Middle frontal gyrus (tissue), 1 donor: ENCODE measurements around the gene STAC2.

Experiments used
- DNase-seq: peaks from one replicate; pipeline ENCODE4 v3.0.0-alpha.2; 2015; ENCODE audit warnings: low spot score; ENCODE audit errors: extremely low spot score

The STAC2 gene

GRCh38 chr17:39165841-39166349 is 59.9 kb downstream of the STAC2 start, which contains the start of gene ARL5C:
Gene ARL5C, minus strand, starts transcription at chr17:39166161. Its CDS starts 401 bp downstream, at chr17:39165760.
- no peak for DNase-seq

GRCh38 chr17:39165178-39165840 is 60.4 kb downstream of the STAC2 start:
- DNase-seq: no peak

- DNase-seq: no peak
Observed at GRCh38 chr17:39164675-39165143, 61.0 kb downstream of the STAC2 start.

- no peak for DNase-seq
Observed at GRCh38 chr17:39161962-39162361, 63.8 kb downstream of the STAC2 start.
